ENCODE results near the gene AUTS2. TPM values are rescaled to one million over a fixed set of nuclear protein-coding genes. Genes with fewer than 3 reads are reported as not detected.

AUTS2 gene
- total and polyA plus RNA-seq, 2 of the 8 experiments (the other 6 are each of a cell fraction or from before 2014, with no cell fraction given): 25.9 to 101 TPM

- no peak for FAIRE-seq
- CTCF ChIA-PET (ENCODE audit: partially characterized antibody): interaction anchor here (1.0 to 1.5 kb wide), 2 partner anchors 16 to 216 kb away, joined by 3 read pairs; no protein-coding TSS in a partner anchor
- no peak overlapping the region for H2BK120ac ChIP-seq (replicated peaks; ENCODE audit: low read depth, low read length)
- TF ChIP-seq HDAC6 (IDR thresholded peaks at IDR 0.05; ENCODE audit: low read depth, low read length): no peak
Measured at GRCh38 chr7:69826283-69826682, 228.0 kb downstream of the AUTS2 start.

More at GRCh38 chr7:69826283-69826682, 228.0 kb downstream of the AUTS2 start:
- no peak overlapping the region for H2AK5ac ChIP-seq (ENCODE audit: low read depth, low read length)
- no peak overlapping the region for H3K4ac ChIP-seq (replicated peaks; ENCODE audit: insufficient read length, low read depth, low read length)
- no peaks in the 10 kb centered on the region for H3K79me2 ChIP-seq (ENCODE audit: control insufficient read depth in 1 of 2, insufficient read depth in 2 of 2, low read length in 2 of 2)
- H2BK5ac ChIP-seq (ENCODE audit: low read depth, low read length): no peak overlapping the region
- H3K4me1 ChIP-seq (replicated peaks in 1 of 4; ENCODE audit: control insufficient read depth in 3 of 4, insufficient read depth in 4 of 4, low read length in 3 of 4): peaks cover 0 to 13% (median 5%) of the 10 kb centered on the region in 4 experiments; a peak in 4 of 7 replicates
- H4K5ac ChIP-seq (ENCODE audit: insufficient read length, low read depth, low read length): no peak overlapping the region
- no peak overlapping the region for H2BK12ac ChIP-seq (ENCODE audit: low read depth, low read length)
- H3K36me3 ChIP-seq (ENCODE audit: control insufficient read depth in 2 of 4, insufficient read depth in 4 of 4, low read length in 3 of 4): no peaks in the 10 kb centered on the region
- H3K23ac ChIP-seq (ENCODE audit: insufficient read length): no peak overlapping the region
- no peak overlapping the region for H2BK15ac ChIP-seq (ENCODE audit: low read length)
- DNase-seq (ENCODE audit: low read depth in 1 of 2, low spot score in 2 of 2): no peak
- WGBS, 2 experiments (ENCODE audit: extremely low coverage in 1 of 2, insufficient coverage in 1 of 2, insufficient read length in 1 of 2, insufficient replicate concordance in 2 of 2, low coverage in 1 of 2, low lambda C conversion rate in 2 of 2, missing lambda C conversion rate in 1 of 2): 90% methylated on average over 3 of the region's 3 CpGs; no CpG with 5 or more reads in 1 of the 2 experiments
- no peak overlapping the region for H3K4me3 ChIP-seq (ENCODE audit: extremely low read depth in 1 of 4, insufficient read depth in 2 of 4, low read depth in 3 of 4, low read length in 4 of 4)
- no peak overlapping the region for H3K14ac ChIP-seq (ENCODE audit: insufficient read length)
- H4K91ac ChIP-seq (replicated peaks; ENCODE audit: insufficient read length, low read length): no peak overlapping the region
- H2BK20ac ChIP-seq (ENCODE audit: low read length): no peak overlapping the region
- H4K8ac ChIP-seq (ENCODE audit: extremely low read depth, insufficient read depth, low read length): no peak overlapping the region
- H3K27ac ChIP-seq (ENCODE audit: low read depth, low read length): no peak overlapping the region
- no peaks in the 10 kb centered on the region for H4K20me1 ChIP-seq (replicated peaks in 1 of 2; ENCODE audit: control insufficient read depth in 1 of 2, insufficient read depth in 2 of 2, low read length in 2 of 2)
- H3K79me1 ChIP-seq (ENCODE audit: low read depth, low read length): no peaks in the 10 kb centered on the region
- H3K9me3 ChIP-seq (ENCODE audit: insufficient read depth in 2 of 2, low read depth in 1 of 2, low read length in 1 of 2): no peaks in the 10 kb centered on the region
- POLR2A ChIA-PET (ENCODE audit: partially characterized antibody): interaction anchor here (0.8 kb wide), 1 partner anchor 60 kb away, joined by 3 read pairs; no protein-coding TSS in a partner anchor
- H3K9ac ChIP-seq (replicated peaks in 1 of 4; ENCODE audit: extremely low read depth in 1 of 4, low read depth in 3 of 4, low read length in 3 of 4): no peak overlapping the region
- no peaks in the 10 kb centered on the region for H3K23me2 ChIP-seq (ENCODE audit: low read depth, low read length)
- no peak overlapping the region for H2AFZ ChIP-seq (ENCODE audit: low read length)
- H3K18ac ChIP-seq (ENCODE audit: extremely low read depth, low read length): no peak overlapping the region
- H3K4me2 ChIP-seq (ENCODE audit: insufficient read depth in 1 of 2, low read depth in 2 of 2, low read length in 2 of 2): no peak overlapping the region
- H3K56ac ChIP-seq (replicated peaks; ENCODE audit: insufficient read length, low read depth, low read length): no peak overlapping the region
- H3K27me3 ChIP-seq (replicated peaks in 1 of 4; ENCODE audit: control insufficient read depth in 3 of 4, extremely low read depth in 1 of 4, insufficient read depth in 3 of 4, low read length in 3 of 4): peaks cover 0 to 2% (median 0%) of the 10 kb centered on the region in 4 experiments; a peak in 1 of 7 replicates
